CD4-positive, alpha-beta memory T cell (primary cell): ENCODE measurements around the gene DPP8. TPM values are rescaled to one million over a fixed set of nuclear protein-coding genes. Genes with fewer than 3 reads are reported as not detected.
"Not testable (repeated sequence)": the region's sequence is repeated elsewhere in the genome, so short reads cannot be mapped to it uniquely, and the experiment has no call there.

Experiments used
- CTCF ChIA-PET: fragments of 350-600 bp; sonication (Branson Sonifier 250); formaldehyde crosslinking; loops from one replicate; lab custom pipeline; 2021; ENCODE audit warnings: inconsistent platforms; ENCODE audit not compliant: partially characterized antibody; lab: Charles Lee
- POLR2A ChIA-PET: fragments of 350-600 bp; sonication (Branson Sonifier 250); formaldehyde crosslinking; loops from one replicate; lab custom pipeline; 2021; ENCODE audit not compliant: partially characterized antibody; lab: Charles Lee
- DNase-seq, 5 donors: peaks; one replicate each; pipeline versions ENCODE4 v3.0.0 to v3.0.0-alpha.2; 2020 to 2022; ENCODE audit warnings: mixed read lengths in 1 of 5
- H3K27ac ChIP-seq: one replicate; pipeline ENCODE4 v1.7.0; 2013; ENCODE audit warnings: low read depth, low read length
- H3K27me3 ChIP-seq: 2 replicates; pipeline ENCODE4 v1.7.0; 2013; ENCODE audit warnings: mild to moderate bottlenecking, low read length, moderate library complexity; ENCODE audit not compliant: insufficient read depth
- H3K36me3 ChIP-seq: 2 replicates; pipeline ENCODE4 v1.7.0; 2013; ENCODE audit warnings: mild to moderate bottlenecking, low read length, moderate library complexity; ENCODE audit not compliant: insufficient read depth
- H3K4me1 ChIP-seq: 2 replicates; pipeline ENCODE4 v1.7.0; 2013; ENCODE audit warnings: mild to moderate bottlenecking, low read length, moderate library complexity; ENCODE audit not compliant: insufficient read depth
- H3K4me3 ChIP-seq, 2 donors: one replicate each; pipeline ENCODE4 v1.7.0; 2013; ENCODE audit warnings: low read length in 2 of 2, mild to moderate bottlenecking in 1 of 2
- H3K9me3 ChIP-seq, 2 donors: one replicate each; pipeline ENCODE4 v1.7.0; 2013; ENCODE audit warnings: low read length in 2 of 2, control low read depth in 1 of 2; ENCODE audit not compliant: control insufficient read depth in 1 of 2
- H3K27ac Mint-ChIP-seq, 7 donors: one replicate each; pipeline ENCODE4 v1.8.0; 2020 to 2021; ENCODE audit warnings: mixed read lengths in 7 of 7, mild to moderate bottlenecking in 6 of 7, inconsistent platforms in 3 of 7, moderate library complexity in 3 of 7
- H3K27me3 Mint-ChIP-seq, 2 donors: one replicate each; pipeline ENCODE4 v1.8.0; 2020 to 2021; ENCODE audit warnings: mixed read lengths in 2 of 2
- H3K36me3 Mint-ChIP-seq, 2 donors: one replicate each; pipeline ENCODE4 v1.8.0; 2020 to 2021; ENCODE audit warnings: mixed read lengths in 2 of 2, inconsistent platforms in 1 of 2, mild to moderate bottlenecking in 1 of 2
- H3K4me1 Mint-ChIP-seq, 4 donors: one replicate each; pipeline ENCODE4 v1.8.0; 2020 to 2021; ENCODE audit warnings: mixed read lengths in 4 of 4, mild to moderate bottlenecking in 1 of 4
- H3K4me3 Mint-ChIP-seq, 8 donors: one replicate each; pipeline ENCODE4 v1.8.0; 2020 to 2021; ENCODE audit warnings: mixed read lengths in 8 of 8, mild to moderate bottlenecking in 7 of 8, moderate library complexity in 6 of 8, inconsistent platforms in 3 of 8
- H3K9me3 Mint-ChIP-seq, 8 donors: one replicate each; pipeline ENCODE4 v1.8.0; 2020 to 2021; ENCODE audit warnings: mixed read lengths in 8 of 8, mild to moderate bottlenecking in 5 of 8, inconsistent platforms in 3 of 8, moderate library complexity in 1 of 8
- intact Hi-C: fragments of 100-400 bp; cut with micrococcal nuclease; formaldehyde crosslinking; loops from one replicate; pipeline ENCODE4 v1.15.1; 2023
- polyA plus RNA-seq, 2 donors: library from polyadenylated mRNA; unstranded; fragments of 300-500 nt; fragmentation: Illumina TruSeq; gene quantifications; one replicate each; pipeline ENCODE4 v1.2.3, GENCODE V29; 2021
- total RNA-seq, 2 experiments: library from RNA; stranded (reverse); gene quantifications; one replicate each; pipeline ENCODE4 v1.2.3, GENCODE V29; 2021

Gene DPP8
- total and polyA plus RNA-seq, 4 experiments from 2014 or later, result 39.2 to 58.6 (median 52.8) TPM

- H3K4me1 ChIP-seq, H3K36me3 ChIP-seq, H3K9me3 ChIP-seq, POLR2A ChIA-PET, H3K36me3 Mint-ChIP-seq, intact Hi-C loops, DNase-seq, H3K4me3 ChIP-seq, H3K9me3 Mint-ChIP-seq, H3K4me3 Mint-ChIP-seq, H3K27ac Mint-ChIP-seq, H3K27ac ChIP-seq: not testable (repeated sequence)
- H3K27me3 ChIP-seq, result peaks cover 14% of the 10 kb centered on the region
- CTCF ChIA-PET, result interaction anchor here (1.0 to 1.2 kb wide), 4 partner anchors 12 to 29 kb away, joined by 3 read pairs; no protein-coding TSS in a partner anchor
- Mint-ChIP-seq H3K27me3 (peaks cover 50 to 51% of the 10 kb centered on the region in 2 donors), H3K4me1 (peaks cover 6 to 10% (median 7%) of the 10 kb centered on the region in 4 donors)
Observed at GRCh38 chr15:65398486-65398885, 119.0 kb downstream of the DPP8 start.

- DNase-seq, result no peak
- Mint-ChIP-seq H3K27me3 (peaks cover 54 to 61% of the 10 kb centered on the region in 2 donors), H3K36me3 (no peaks in the 10 kb centered on the region), H3K4me3 (peak overlapping the region in 1 of 8 donors; percentile 70), H3K4me1 (peaks cover 6 to 10% (median 7%) of the 10 kb centered on the region in 4 donors), H3K27ac (peak overlapping the region in 1 of 7 donors; percentile 17), H3K9me3 (no peaks in the 10 kb centered on the region)
- Histone ChIP-seq H3K4me1 (no peaks in the 10 kb centered on the region), H3K9me3 (no peaks in the 10 kb centered on the region), H3K4me3 (no peak overlapping the region), H3K36me3 (no peaks in the 10 kb centered on the region), H3K27me3 (peaks cover 14% of the 10 kb centered on the region), H3K27ac (no peak overlapping the region)
- ChIA-PET POLR2A (no interaction called here), CTCF (no interaction called here)
- intact Hi-C loops, result no loop called here
Observed at GRCh38 chr15:65396965-65397317, 120.5 kb downstream of the DPP8 start.

- no peaks in the 10 kb centered on the region for H3K9me3 ChIP-seq
- H3K4me3 ChIP-seq, result no peak overlapping the region
- DNase-seq, result no peak
- no peak overlapping the region for H3K27ac ChIP-seq
- H3K9me3 Mint-ChIP-seq, result no peaks in the 10 kb centered on the region
- H3K36me3 Mint-ChIP-seq, result no peaks in the 10 kb centered on the region
- peaks cover 11% of the 10 kb centered on the region for H3K27me3 ChIP-seq
- H3K36me3 ChIP-seq, result no peaks in the 10 kb centered on the region
- H3K27me3 Mint-ChIP-seq, result peaks cover 51 to 60% of the 10 kb centered on the region in 2 donors
- ChIA-PET CTCF (no interaction called here), POLR2A (no interaction called here)
- no peaks in the 10 kb centered on the region for H3K4me1 ChIP-seq
- no peak overlapping the region for H3K4me3 Mint-ChIP-seq
- intact Hi-C loops, result no loop called here
- H3K4me1 Mint-ChIP-seq, result peaks cover 6 to 10% (median 7%) of the 10 kb centered on the region in 4 donors
- no peak overlapping the region for H3K27ac Mint-ChIP-seq
Observed at GRCh38 chr15:65396283-65396964, 121.1 kb downstream of the DPP8 start.

GRCh38 chr15:65395567-65396202, 121.8 kb downstream of the DPP8 start:
- intact Hi-C loops, result no loop called here
- Mint-ChIP-seq H3K27ac (no peak overlapping the region), H3K4me1 (peaks cover 6 to 10% (median 7%) of the 10 kb centered on the region in 4 donors), H3K4me3 (no peak overlapping the region), H3K9me3 (no peaks in the 10 kb centered on the region), H3K36me3 (no peaks in the 10 kb centered on the region), H3K27me3 (peaks cover 49 to 55% of the 10 kb centered on the region in 2 donors)
- no peak overlapping the region for H3K4me3 ChIP-seq
- no peak for DNase-seq
- no peak overlapping the region for H3K27ac ChIP-seq
- no peaks in the 10 kb centered on the region for H3K4me1 ChIP-seq
- POLR2A ChIA-PET, result no interaction called here
- CTCF ChIA-PET, result no interaction called here
- no peaks in the 10 kb centered on the region for H3K9me3 ChIP-seq
- no peaks in the 10 kb centered on the region for H3K36me3 ChIP-seq
- peaks cover 11% of the 10 kb centered on the region for H3K27me3 ChIP-seq

GRCh38 chr15:65394936-65395335, 122.6 kb downstream of the DPP8 start:
- Histone ChIP-seq H3K27ac (no peak overlapping the region), H3K4me1 (no peaks in the 10 kb centered on the region), H3K9me3 (no peaks in the 10 kb centered on the region), H3K4me3 (no peak overlapping the region), H3K36me3 (no peaks in the 10 kb centered on the region), H3K27me3 (peaks cover 11% of the 10 kb centered on the region)
- intact Hi-C loops, result no loop called here
- Mint-ChIP-seq H3K9me3 (no peaks in the 10 kb centered on the region), H3K4me1 (peaks cover 6 to 10% (median 7%) of the 10 kb centered on the region in 4 donors), H3K27me3 (peaks cover 49 to 53% of the 10 kb centered on the region in 2 donors), H3K36me3 (no peaks in the 10 kb centered on the region), H3K27ac (no peak overlapping the region), H3K4me3 (no peak overlapping the region)
- ChIA-PET CTCF (interaction anchor here (1.0 to 1.7 kb wide), 3 partner anchors 10 to 76 kb away, joined by 3 to 8 read pairs (median 4); no protein-coding TSS in a partner anchor), POLR2A (no interaction called here)
- DNase-seq, result no peak

GRCh38 chr15:65394280-65394789, 123.2 kb downstream of the DPP8 start:
- H3K27ac Mint-ChIP-seq, result no peak overlapping the region
- DNase-seq, result no peak
- H3K36me3 Mint-ChIP-seq, result no peaks in the 10 kb centered on the region
- ChIA-PET CTCF (interaction anchor here (1.0 to 1.7 kb wide), 3 partner anchors 9 to 75 kb away, joined by 3 to 8 read pairs (median 4); no protein-coding TSS in a partner anchor), POLR2A (no interaction called here)
- Histone ChIP-seq H3K36me3 (no peaks in the 10 kb centered on the region), H3K9me3 (no peaks in the 10 kb centered on the region), H3K4me3 (no peak overlapping the region), H3K27me3 (peaks cover 11% of the 10 kb centered on the region), H3K4me1 (no peaks in the 10 kb centered on the region), H3K27ac (no peak overlapping the region)
- no peaks in the 10 kb centered on the region for H3K9me3 Mint-ChIP-seq
- intact Hi-C loops, result no loop called here
- H3K4me1 Mint-ChIP-seq, result peaks cover 6 to 10% (median 7%) of the 10 kb centered on the region in 4 donors
- peaks cover 49 to 51% of the 10 kb centered on the region in 2 donors for H3K27me3 Mint-ChIP-seq
- peak overlapping the region in 1 of 8 donors; percentile 18 for H3K4me3 Mint-ChIP-seq

GRCh38 chr15:65393557-65393956, 123.9 kb downstream of the DPP8 start:
- Mint-ChIP-seq H3K4me1 (peaks cover 6 to 10% (median 7%) of the 10 kb centered on the region in 4 donors), H3K4me3 (no peak overlapping the region), H3K27ac (no peak overlapping the region), H3K27me3 (peaks cover 46 to 47% of the 10 kb centered on the region in 2 donors), H3K9me3 (no peaks in the 10 kb centered on the region), H3K36me3 (no peaks in the 10 kb centered on the region)
- intact Hi-C loops, result no loop called here
- Histone ChIP-seq H3K4me3 (no peak overlapping the region), H3K9me3 (no peaks in the 10 kb centered on the region), H3K36me3 (no peaks in the 10 kb centered on the region), H3K27ac (no peak overlapping the region), H3K27me3 (peaks cover 11% of the 10 kb centered on the region), H3K4me1 (no peaks in the 10 kb centered on the region)
- DNase-seq, result no peak
- POLR2A ChIA-PET, result no interaction called here
- CTCF ChIA-PET, result interaction anchor here (1.6 to 1.7 kb wide), 2 partner anchors 8 to 14 kb away, joined by 4 to 8 read pairs; no protein-coding TSS in a partner anchor
